Calu3 (cell line): ENCODE data around the gene EDAR. TPM values are rescaled to one million over a fixed set of nuclear protein-coding genes. Genes with fewer than 3 reads are reported as not detected.

Source experiments
- BruUV-seq: library from RNA; stranded (reverse); fragments of 400-500 nt; replicated peaks from 2 replicates; lab custom pipeline; 2021; lab: Mats Ljungman, UMichigan
- CTCF ChIA-PET: fragments of 300-600 bp; sonication (Branson Sonifier 250); formaldehyde crosslinking; loops from one replicate; lab custom pipeline; 2022; ENCODE audit warnings: antibody characterized with exemption; lab: Charles Lee
- DNase-seq: peaks from one replicate; pipeline ENCODE4 v3.0.0; 2022
- H3K27ac Mint-ChIP-seq: one replicate; pipeline ENCODE4 v1.8.0; 2022; ENCODE audit warnings: mixed read lengths; ENCODE audit not compliant: unreplicated experiment
- H3K27me3 Mint-ChIP-seq: one replicate; pipeline ENCODE4 v1.8.0; 2022; ENCODE audit warnings: mixed read lengths; ENCODE audit not compliant: unreplicated experiment
- H3K36me3 Mint-ChIP-seq: one replicate; pipeline ENCODE4 v1.8.0; 2022; ENCODE audit warnings: mild to moderate bottlenecking, moderate library complexity, mixed read lengths; ENCODE audit not compliant: insufficient read depth, unreplicated experiment
- H3K4me1 Mint-ChIP-seq: one replicate; pipeline ENCODE4 v1.8.0; 2022; ENCODE audit warnings: mild to moderate bottlenecking, low read depth, mixed read lengths; ENCODE audit not compliant: unreplicated experiment
- H3K4me3 Mint-ChIP-seq: one replicate; pipeline ENCODE4 v1.8.0; 2022; ENCODE audit warnings: mild to moderate bottlenecking, low read depth, moderate library complexity, mixed read lengths; ENCODE audit not compliant: unreplicated experiment
- H3K9me3 Mint-ChIP-seq: one replicate; pipeline ENCODE4 v1.8.0; 2022; ENCODE audit warnings: low read depth, mixed read lengths; ENCODE audit not compliant: unreplicated experiment
- intact Hi-C: fragments of 100-400 bp; cut with micrococcal nuclease; formaldehyde crosslinking; loops from one replicate; pipeline ENCODE4 v1.10.0; 2022; ENCODE audit not compliant: unreplicated experiment
- total RNA-seq: library from RNA; stranded (reverse); gene quantifications from 2 replicates; pipeline ENCODE4 v1.2.3, GENCODE V29; 2022
- TF ChIP-seq, protein P1 (sequence below): fragments of 200-600 bp; IDR thresholded peaks from one replicate; pipeline ENCODE4 v1.8.0; 2022; ENCODE audit warnings: antibody characterized with exemption; ENCODE audit not compliant: unreplicated experiment

The EDAR gene
- total RNA-seq, 1 experiment from 2014 or later, result not detected

DNA sequence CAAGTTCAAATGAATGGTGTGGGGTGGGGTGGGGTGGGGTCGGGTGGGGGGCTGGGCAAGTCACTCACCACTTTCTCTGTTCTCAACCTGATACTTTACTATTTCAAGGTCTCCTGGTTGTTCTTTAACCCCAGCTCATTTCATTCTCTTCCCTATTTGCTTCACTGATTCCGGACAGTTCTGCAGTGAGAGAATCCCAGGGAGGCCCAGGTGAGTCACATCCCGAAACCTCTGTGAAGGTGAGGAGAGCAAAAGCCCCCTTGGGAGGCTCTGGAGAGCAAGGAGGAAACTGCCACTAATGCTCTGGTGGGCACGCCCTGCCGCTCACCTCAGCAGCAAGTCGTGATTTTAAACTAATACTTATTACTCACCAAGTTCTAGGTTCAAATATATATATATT lies 8.9 kb downstream of the EDAR start:
- TF ChIP-seq, protein P1, sequence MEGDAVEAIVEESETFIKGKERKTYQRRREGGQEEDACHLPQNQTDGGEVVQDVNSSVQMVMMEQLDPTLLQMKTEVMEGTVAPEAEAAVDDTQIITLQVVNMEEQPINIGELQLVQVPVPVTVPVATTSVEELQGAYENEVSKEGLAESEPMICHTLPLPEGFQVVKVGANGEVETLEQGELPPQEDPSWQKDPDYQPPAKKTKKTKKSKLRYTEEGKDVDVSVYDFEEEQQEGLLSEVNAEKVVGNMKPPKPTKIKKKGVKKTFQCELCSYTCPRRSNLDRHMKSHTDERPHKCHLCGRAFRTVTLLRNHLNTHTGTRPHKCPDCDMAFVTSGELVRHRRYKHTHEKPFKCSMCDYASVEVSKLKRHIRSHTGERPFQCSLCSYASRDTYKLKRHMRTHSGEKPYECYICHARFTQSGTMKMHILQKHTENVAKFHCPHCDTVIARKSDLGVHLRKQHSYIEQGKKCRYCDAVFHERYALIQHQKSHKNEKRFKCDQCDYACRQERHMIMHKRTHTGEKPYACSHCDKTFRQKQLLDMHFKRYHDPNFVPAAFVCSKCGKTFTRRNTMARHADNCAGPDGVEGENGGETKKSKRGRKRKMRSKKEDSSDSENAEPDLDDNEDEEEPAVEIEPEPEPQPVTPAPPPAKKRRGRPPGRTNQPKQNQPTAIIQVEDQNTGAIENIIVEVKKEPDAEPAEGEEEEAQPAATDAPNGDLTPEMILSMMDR, result no peak
- Mint-ChIP-seq H3K9me3 (no peaks in the 10 kb centered on the region), H3K27ac (no peak overlapping the region), H3K4me3 (no peak overlapping the region), H3K36me3 (no peaks in the 10 kb centered on the region), H3K4me1 (no peaks in the 10 kb centered on the region), H3K27me3 (peaks cover 90% of the 10 kb centered on the region)
- CTCF ChIA-PET, result no interaction called here
- DNase-seq, result no peak
- no TSS peak for BruUV-seq
- intact Hi-C loops, result no loop called here

DNA sequence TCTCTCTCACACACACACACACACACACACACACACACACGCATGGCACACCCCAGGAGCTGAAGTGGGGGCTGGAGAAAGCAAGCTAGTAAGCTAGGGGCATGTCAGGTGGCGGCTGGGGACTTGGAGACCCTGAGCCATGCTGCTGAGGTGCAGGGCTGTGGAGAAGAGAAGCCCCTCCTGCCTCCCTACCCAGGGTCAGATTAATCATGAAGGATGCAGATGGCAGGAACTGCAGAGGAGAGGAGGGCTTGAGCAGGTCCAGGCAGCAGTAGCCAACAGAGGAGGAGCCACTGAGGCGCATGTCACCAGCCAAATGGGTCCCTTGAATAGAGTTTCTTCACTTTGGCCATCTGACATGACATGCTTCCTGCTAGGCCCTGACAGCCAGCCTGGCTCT lies 9.6 kb downstream of the EDAR start:
- TF ChIP-seq, protein P1, result no peak
- DNase-seq, result no peak
- no TSS peak for BruUV-seq
- no peaks in the 10 kb centered on the region for H3K4me1 Mint-ChIP-seq
- H3K36me3 Mint-ChIP-seq, result no peaks in the 10 kb centered on the region
- no peak overlapping the region for H3K27ac Mint-ChIP-seq
- CTCF ChIA-PET, result interaction anchor here (0.7 to 1.0 kb wide), 4 partner anchors 11 to 110 kb away, joined by 3 to 4 read pairs (median 4); no protein-coding TSS in a partner anchor
- intact Hi-C loops, result no loop called here
- H3K27me3 Mint-ChIP-seq, result peaks cover 86% of the 10 kb centered on the region
- H3K9me3 Mint-ChIP-seq, result no peaks in the 10 kb centered on the region
- no peak overlapping the region for H3K4me3 Mint-ChIP-seq

DNA sequence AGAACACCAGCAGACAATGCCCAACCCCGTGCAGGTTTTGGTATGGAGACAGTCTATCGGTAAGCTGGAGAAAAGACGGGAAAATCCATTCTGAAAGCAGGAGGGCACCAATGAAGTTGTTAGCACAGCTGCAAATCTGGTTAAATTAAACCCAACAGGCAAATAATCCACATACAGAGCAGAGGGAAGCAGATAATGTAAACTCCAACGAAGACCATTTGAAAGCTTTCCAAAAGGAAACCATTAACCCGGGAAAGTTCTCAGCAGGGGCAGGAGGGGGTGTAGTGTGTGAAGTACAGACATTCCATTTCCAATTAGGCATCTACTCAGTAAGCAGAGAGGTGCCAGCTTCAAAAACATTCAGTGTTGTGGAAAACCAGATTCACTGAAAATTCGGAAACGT lies 10.3 kb downstream of the EDAR start:
- intact Hi-C loops, result no loop called here
- TF ChIP-seq, protein P1, result no peak
- Mint-ChIP-seq H3K27me3 (peaks cover 79% of the 10 kb centered on the region), H3K36me3 (no peaks in the 10 kb centered on the region), H3K27ac (no peak overlapping the region), H3K4me1 (no peaks in the 10 kb centered on the region), H3K9me3 (no peaks in the 10 kb centered on the region), H3K4me3 (no peak overlapping the region)
- CTCF ChIA-PET, result interaction anchor here (0.5 to 1.0 kb wide), 5 partner anchors 10 to 110 kb away, joined by 3 to 4 read pairs (median 3); no protein-coding TSS in a partner anchor
- DNase-seq, result no peak
- no TSS peak for BruUV-seq

DNA sequence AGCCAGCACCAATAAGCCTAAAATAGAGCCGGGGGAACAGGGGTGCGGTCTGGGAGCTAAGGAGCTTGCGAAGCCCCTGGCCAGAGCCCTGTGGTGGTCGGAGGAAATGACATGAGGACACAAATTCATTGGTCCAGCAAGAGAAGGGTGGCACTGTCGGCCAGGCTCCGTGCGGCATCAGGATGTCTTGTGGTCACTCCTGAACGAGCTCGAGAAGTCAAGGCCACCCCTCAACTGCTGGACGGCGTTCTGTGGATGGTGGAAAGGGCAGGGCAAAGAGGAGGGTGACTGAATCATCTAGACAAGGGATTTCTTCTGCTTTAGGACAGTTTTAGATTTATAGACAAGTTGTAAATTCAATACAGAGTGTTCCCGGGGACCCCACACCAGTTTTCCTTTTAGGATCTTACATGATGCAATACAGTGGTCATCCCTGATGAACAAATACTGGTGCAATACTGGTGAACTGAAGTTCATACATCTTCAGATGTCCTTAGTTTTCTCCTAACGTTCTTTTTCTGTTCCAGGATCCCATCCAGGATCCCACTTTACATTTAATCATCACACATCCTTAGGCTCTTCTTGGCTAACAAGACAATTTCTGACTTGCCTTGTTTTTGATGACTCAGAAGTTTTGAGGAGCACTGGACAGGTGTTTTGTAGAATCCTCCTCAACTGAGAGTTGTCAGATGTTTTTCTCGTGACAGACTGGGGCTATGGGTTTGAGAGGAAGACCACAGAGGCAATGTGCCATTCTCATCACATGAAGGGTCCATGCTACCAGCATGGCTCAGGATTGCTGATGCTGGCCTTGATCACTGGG lies 13.2 kb downstream of the EDAR start:
- H3K36me3 Mint-ChIP-seq, result no peaks in the 10 kb centered on the region
- no TSS peak for BruUV-seq
- no peaks in the 10 kb centered on the region for H3K9me3 Mint-ChIP-seq
- intact Hi-C loops, result no loop called here
- CTCF ChIA-PET, result no interaction called here
- DNase-seq, result no peak
- H3K27ac Mint-ChIP-seq, result no peak overlapping the region
- H3K27me3 Mint-ChIP-seq, result peaks cover 55% of the 10 kb centered on the region
- H3K4me3 Mint-ChIP-seq, result no peak overlapping the region
- peaks cover 16% of the 10 kb centered on the region for H3K4me1 Mint-ChIP-seq
- TF ChIP-seq, protein P1, result no peak
